Measurements from ENCODE around the gene TUBB2A. TPM values are rescaled to one million over a fixed set of nuclear protein-coding genes. Genes with fewer than 3 reads are reported as not detected.

TUBB2A gene
- total RNA-seq, 1 donor: 45.5 TPM

DNA sequence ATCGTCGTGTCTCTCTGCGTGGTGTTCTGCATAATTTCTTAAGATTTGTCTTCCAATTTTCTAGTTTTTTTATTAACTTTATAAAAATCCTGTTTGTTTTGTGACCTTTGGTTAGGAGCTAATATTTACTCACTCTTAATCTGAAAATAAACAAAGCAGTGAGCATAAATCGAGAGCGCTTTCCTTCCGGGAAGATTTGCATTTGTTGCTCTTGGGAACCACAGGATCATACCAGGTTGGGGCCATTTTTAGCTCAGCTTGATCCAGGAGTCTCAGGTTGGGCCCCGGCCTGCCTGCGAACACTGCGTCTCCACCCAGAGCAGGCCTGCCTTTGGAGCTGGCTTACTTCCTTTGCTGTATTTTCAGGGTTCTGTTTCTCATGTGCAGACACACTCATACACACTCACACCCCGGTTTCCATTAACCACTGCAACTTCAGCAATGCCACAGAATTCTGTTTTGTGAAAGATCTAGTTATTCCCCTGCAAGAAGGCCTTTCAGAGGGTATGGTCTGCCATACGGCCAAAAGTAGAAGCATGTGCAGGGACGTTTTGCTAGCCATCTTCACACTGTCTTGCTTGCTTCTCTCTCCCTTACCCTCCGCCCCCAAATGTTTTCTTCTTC lies 21.6 kb downstream of the TUBB2A start:
- H3K4me3 ChIP-seq (ENCODE audit: low read depth, low read length): no peak overlapping the region
- no peak for DNase-seq (ENCODE audit: low read depth)
- TF ChIP-seq, protein P1, sequence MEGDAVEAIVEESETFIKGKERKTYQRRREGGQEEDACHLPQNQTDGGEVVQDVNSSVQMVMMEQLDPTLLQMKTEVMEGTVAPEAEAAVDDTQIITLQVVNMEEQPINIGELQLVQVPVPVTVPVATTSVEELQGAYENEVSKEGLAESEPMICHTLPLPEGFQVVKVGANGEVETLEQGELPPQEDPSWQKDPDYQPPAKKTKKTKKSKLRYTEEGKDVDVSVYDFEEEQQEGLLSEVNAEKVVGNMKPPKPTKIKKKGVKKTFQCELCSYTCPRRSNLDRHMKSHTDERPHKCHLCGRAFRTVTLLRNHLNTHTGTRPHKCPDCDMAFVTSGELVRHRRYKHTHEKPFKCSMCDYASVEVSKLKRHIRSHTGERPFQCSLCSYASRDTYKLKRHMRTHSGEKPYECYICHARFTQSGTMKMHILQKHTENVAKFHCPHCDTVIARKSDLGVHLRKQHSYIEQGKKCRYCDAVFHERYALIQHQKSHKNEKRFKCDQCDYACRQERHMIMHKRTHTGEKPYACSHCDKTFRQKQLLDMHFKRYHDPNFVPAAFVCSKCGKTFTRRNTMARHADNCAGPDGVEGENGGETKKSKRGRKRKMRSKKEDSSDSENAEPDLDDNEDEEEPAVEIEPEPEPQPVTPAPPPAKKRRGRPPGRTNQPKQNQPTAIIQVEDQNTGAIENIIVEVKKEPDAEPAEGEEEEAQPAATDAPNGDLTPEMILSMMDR (IDR thresholded peaks at IDR 0.05; ENCODE audit: insufficient read depth, low read length): no peak

GRCh38 chr6:3133515-3133914 lies 23.8 kb downstream of the TUBB2A start:
- DNase-seq (ENCODE audit: low read depth): no peak
- H3K4me3 ChIP-seq (ENCODE audit: low read depth, low read length): no peak overlapping the region
- TF ChIP-seq, protein P1 (IDR thresholded peaks at IDR 0.05; ENCODE audit: insufficient read depth, low read length): no peak

DNA sequence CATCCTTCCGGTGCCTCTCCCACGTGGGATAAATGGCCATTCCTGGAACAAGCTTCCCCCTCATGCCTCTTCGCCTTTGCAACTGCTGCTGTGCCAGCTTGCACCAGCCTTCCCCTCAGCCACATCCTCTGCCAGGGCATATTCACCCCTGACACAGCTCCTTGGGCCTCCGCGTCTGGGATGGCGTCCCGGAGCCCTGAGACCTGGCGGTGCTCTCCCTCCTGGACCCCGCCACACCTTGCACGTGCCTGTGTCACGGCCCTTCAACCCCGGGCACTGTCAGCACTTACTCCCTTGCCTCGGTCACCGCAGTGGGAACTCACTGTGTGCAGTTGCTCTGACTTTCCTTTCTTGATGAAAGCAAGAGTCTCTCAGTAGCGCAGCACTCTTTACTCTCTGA lies 25.6 kb downstream of the TUBB2A start:
- no peak for DNase-seq (ENCODE audit: low read depth)
- TF ChIP-seq, protein P1 (IDR thresholded peaks at IDR 0.05; ENCODE audit: insufficient read depth, low read length): no peak

GRCh38 chr6:3128356-3129108 lies 28.8 kb downstream of the TUBB2A start:
- H3K4me3 ChIP-seq (ENCODE audit: low read depth, low read length): no peak overlapping the region
- no peak for DNase-seq (ENCODE audit: low read depth)
- TF ChIP-seq, protein P1 (IDR thresholded peaks at IDR 0.05; ENCODE audit: insufficient read depth, low read length): no peak

More for the DNA sequence above, 25.6 kb downstream of the TUBB2A start:
- no peak overlapping the region for H3K4me3 ChIP-seq (ENCODE audit: low read depth, low read length)

GRCh38 chr6:3125815-3126214 lies 31.5 kb downstream of the TUBB2A start:
- no peak for DNase-seq (ENCODE audit: low read depth)
- no peak overlapping the region for H3K4me3 ChIP-seq (ENCODE audit: low read depth, low read length)
- TF ChIP-seq, protein P1 (IDR thresholded peaks at IDR 0.05; ENCODE audit: insufficient read depth, low read length): no peak

DNA sequence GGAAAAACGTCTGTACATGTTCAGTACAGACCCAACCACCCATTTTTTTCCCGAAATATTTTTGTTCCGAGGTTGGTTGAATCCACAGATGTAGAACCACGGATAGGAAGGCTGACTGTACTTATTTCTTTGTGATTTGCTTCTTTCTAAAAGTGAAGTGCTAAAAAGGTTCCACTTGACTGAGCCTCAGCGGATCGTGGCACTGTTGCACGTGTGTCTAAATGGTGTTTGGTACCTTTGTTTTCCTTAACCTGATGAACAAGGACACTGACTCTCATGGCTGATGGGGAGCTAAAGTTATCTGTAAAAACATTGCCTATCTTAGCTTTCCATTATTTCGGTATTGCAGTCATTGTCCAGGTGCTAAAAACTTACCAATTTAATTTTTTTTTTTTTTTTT lies 32.7 kb downstream of the TUBB2A start:
- DNase-seq (ENCODE audit: low read depth): no peak
- H3K4me3 ChIP-seq (ENCODE audit: low read depth, low read length): no peak overlapping the region
- TF ChIP-seq, protein P1 (IDR thresholded peaks at IDR 0.05; ENCODE audit: insufficient read depth, low read length): no peak

Data from fibroblast of the aortic adventitia (primary cell).